NCI-H2107 treated with DMSO at 0.1 percent for 48 hours (cell line): ENCODE results near the gene DCDC2.
A peak's percentile ranks its signal among the peaks of the same experiment; 100 is the strongest.
"Not testable (repeated sequence)": the region's sequence is repeated elsewhere in the genome, so short reads cannot be mapped to it uniquely, and the experiment has no call there.

Experiments
- DNase-seq: peaks from one replicate; lab custom pipeline; 2025; ENCODE audit not compliant: unreplicated experiment; lab: John Stamatoyannopoulos, UW

Gene DCDC2

GRCh38 chr6:24154121-24154520 lies 203.7 kb downstream of the DCDC2 start:
- no peak for DNase-seq

GRCh38 chr6:24152014-24152413 lies 205.8 kb downstream of the DCDC2 start:
- no peak for DNase-seq

- DNase-seq: no peak
Measured at GRCh38 chr6:24149836-24150235, 208.0 kb downstream of the DCDC2 start.

- DNase-seq: no peak
Measured at GRCh38 chr6:24149296-24149695, 208.6 kb downstream of the DCDC2 start.

- no peak for DNase-seq
Measured at GRCh38 chr6:24148684-24149083, 209.2 kb downstream of the DCDC2 start.

- DNase-seq: no peak
Measured at GRCh38 chr6:24148154-24148570, 209.7 kb downstream of the DCDC2 start.

- DNase-seq: no peak
Measured at GRCh38 chr6:24147511-24148153, 210.2 kb downstream of the DCDC2 start.

GRCh38 chr6:24146871-24147270 lies 211.0 kb downstream of the DCDC2 start:
- DNase-seq: no peak

GRCh38 chr6:24145690-24146131 lies 212.1 kb downstream of the DCDC2 start:
- DNase-seq: no peak

- DNase-seq: not testable (repeated sequence)
Measured at GRCh38 chr6:24142733-24143132, 215.1 kb downstream of the DCDC2 start.

- DNase-seq: no peak
Measured at GRCh38 chr6:24140591-24140990, 217.3 kb downstream of the DCDC2 start.

GRCh38 chr6:24139639-24140038 lies 218.2 kb downstream of the DCDC2 start:
- DNase-seq: no peak

GRCh38 chr6:24139080-24139479 lies 218.8 kb downstream of the DCDC2 start:
- DNase-seq: no peak

GRCh38 chr6:24131751-24132150 lies 226.1 kb downstream of the DCDC2 start:
- DNase-seq: no peak

- no peak for DNase-seq
Measured at GRCh38 chr6:24127316-24127715, 230.5 kb downstream of the DCDC2 start.

- no peak for DNase-seq
Measured at GRCh38 chr6:24126586-24127192, 231.2 kb downstream of the DCDC2 start.

GRCh38 chr6:24125980-24126379 lies 231.9 kb downstream of the DCDC2 start, which contains the start of gene NRSN1:
Gene NRSN1 (plus strand): TSS chr6:24126215. CDS start chr6:24134328, 8,113 bp downstream.
- DNase-seq: peak; percentile 24

- DNase-seq: no peak
Measured at GRCh38 chr6:24122139-24122538, 235.7 kb downstream of the DCDC2 start.
